ENCODE results near the gene GLS. TPM values are rescaled to one million over a fixed set of nuclear protein-coding genes. Genes with fewer than 3 reads are reported as not detected.

GLS gene
- total RNA-seq, 4 donors from 2014 or later: 175 to 274 (median 197) TPM

DNA sequence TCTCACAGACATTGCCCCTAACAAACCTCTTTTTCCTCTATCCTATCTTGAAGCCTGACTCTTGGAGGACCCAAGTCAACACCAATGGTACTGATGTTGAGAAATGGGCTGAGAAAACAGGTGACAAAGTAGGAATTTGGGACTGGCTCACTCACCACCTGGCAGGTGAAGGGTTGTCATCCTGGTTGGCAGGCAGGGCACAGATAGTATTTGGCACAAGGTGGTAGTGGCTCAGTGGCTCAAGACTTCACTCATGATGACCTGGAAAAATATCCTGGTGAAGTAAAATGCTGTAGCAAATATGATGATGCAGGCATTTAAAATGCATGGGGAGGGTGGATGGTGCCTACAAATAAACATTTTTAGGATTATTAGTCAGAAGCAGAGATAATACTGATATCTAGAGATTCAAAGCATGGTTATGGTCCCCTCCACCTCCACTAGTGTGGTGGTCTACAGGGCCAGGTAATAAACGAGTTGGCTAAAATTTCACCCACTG lies 38.0 kb upstream of the GLS start:
- no peak for DNase-seq
- 81 to 100% methylated on average over 1 of the region's 1 CpG for WGBS, 2 donors
- no peak overlapping the region for H3K27ac ChIP-seq
- intact Hi-C loops (cut with DNase I): loop anchor here (10.0 kb wide), 1 partner anchor 142 kb away; no protein-coding TSS in a partner anchor
- no peaks in the 10 kb centered on the region for H3K36me3 ChIP-seq
- no peaks in the 10 kb centered on the region for H3K9me3 ChIP-seq
- TF ChIP-seq, protein P1, sequence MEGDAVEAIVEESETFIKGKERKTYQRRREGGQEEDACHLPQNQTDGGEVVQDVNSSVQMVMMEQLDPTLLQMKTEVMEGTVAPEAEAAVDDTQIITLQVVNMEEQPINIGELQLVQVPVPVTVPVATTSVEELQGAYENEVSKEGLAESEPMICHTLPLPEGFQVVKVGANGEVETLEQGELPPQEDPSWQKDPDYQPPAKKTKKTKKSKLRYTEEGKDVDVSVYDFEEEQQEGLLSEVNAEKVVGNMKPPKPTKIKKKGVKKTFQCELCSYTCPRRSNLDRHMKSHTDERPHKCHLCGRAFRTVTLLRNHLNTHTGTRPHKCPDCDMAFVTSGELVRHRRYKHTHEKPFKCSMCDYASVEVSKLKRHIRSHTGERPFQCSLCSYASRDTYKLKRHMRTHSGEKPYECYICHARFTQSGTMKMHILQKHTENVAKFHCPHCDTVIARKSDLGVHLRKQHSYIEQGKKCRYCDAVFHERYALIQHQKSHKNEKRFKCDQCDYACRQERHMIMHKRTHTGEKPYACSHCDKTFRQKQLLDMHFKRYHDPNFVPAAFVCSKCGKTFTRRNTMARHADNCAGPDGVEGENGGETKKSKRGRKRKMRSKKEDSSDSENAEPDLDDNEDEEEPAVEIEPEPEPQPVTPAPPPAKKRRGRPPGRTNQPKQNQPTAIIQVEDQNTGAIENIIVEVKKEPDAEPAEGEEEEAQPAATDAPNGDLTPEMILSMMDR (IDR thresholded peaks at IDR 0.05): no peak
- no peak for TF ChIP-seq POLR2A (IDR thresholded peaks at IDR 0.05)
- peaks cover 17 to 27% of the 10 kb centered on the region in 2 donors for H3K4me1 ChIP-seq
- H3K4me3 ChIP-seq (replicated peaks in 1 of 3): no peak overlapping the region
- no peaks in the 10 kb centered on the region for H3K27me3 ChIP-seq

DNA sequence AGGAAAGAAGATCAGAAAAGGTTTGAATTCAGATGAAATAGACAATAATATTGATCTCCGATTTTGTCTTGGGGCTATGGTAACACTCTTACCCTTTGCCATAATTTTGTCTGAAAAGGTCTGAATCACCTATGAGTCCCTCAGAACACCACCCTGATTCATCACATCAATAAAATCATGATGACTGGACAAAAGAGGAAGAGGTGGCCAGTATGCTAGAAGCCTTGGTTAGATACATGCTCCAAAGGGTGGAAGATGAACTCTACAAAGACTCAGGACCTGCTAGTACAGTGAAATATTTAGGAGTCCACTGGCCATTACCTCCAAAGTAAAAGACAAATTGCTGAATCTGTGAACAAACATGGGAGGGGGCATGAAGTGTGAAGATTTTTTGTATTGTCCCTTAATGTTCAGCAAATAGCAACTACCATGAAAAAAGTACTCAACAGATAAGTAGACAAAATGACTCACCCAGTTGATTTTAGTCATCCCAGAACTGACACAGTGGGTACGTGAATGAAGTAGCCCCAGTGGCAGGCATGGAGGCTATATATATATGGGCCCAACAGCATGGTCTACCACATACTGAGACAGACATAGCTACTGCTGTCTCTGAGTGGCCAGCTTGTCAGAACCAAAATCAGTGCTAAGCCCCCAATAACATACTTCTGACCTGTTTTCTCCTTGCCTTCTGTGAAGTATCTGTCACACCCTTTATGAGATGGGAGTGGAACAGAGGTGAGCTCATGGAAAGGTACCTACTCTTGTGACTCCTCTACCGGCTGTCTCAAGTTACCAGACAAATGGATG lies 36.5 kb upstream of the GLS start:
- DNase-seq: no peak
- intact Hi-C loops (cut with DNase I): loop anchor here (10.0 kb wide), 1 partner anchor 141 kb away; no protein-coding TSS in a partner anchor
- Histone ChIP-seq H3K27ac (no peak overlapping the region), H3K4me1 (peaks cover 17 to 32% of the 10 kb centered on the region in 2 donors), H3K9me3 (no peaks in the 10 kb centered on the region), H3K4me3 (replicated peaks in 1 of 3) (no peak overlapping the region), H3K36me3 (no peaks in the 10 kb centered on the region), H3K27me3 (no peaks in the 10 kb centered on the region)
- WGBS, 2 donors: 90 to 93% methylated on average over 3 of the region's 3 CpGs
- TF ChIP-seq POLR2A (IDR thresholded peaks at IDR 0.05): no peak
- TF ChIP-seq, protein P1 (IDR thresholded peaks at IDR 0.05): no peak

DNA sequence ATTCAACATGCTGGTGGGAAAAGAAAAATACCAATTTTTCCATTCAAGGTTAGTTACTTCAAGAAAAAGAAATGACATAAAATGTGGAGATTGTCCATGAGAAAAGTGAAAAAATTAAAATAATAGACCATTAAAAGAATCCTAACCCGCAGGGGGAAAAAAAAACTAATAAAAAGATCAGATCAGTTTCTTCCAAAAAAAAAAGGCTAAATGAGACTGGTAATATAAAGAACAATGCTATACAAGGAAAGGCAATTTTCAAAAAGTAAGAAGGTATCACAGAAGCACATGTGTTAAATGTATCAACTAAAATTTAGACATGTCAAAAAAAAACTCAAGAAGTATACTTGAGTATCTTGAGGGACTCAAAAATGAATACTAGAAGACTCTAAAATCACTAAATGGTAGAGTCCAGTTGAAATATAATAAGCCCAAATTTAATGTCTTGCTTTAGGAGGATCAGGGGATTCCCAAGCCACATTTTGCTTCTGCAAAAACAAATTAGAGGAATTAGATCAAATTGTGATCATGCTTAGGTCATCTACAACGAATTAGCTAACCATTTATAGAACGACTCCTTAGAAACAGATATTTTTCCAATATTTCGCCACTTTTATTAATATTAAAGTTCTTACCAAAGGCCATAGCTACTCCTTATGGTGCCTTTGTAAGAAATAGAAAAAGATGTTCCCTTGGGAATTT lies 35.8 kb upstream of the GLS start:
- WGBS, 2 donors: 90 to 96% methylated on average over 4 of the region's 4 CpGs
- no peak for DNase-seq
- intact Hi-C loops (cut with DNase I): loop anchor here (10.0 kb wide), 1 partner anchor 140 kb away; no protein-coding TSS in a partner anchor

DNA sequence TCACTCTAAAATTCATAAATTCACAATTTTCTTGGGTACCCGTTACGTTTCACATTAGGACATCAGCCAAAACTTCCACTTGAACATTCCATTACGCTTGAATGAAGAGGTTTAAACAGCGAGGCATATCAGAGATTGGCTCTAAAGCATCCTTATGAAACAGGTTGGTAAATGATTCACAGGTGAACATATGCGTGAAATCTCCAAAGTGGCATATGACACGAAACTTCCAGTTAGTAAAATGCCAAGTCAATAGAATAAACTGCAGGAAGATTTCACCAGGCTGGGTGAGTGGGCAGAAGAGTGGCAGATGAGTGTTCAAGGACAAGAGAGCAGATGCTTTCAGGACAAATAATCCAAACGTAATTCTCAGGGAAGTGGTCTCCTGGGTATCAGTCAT lies 33.9 kb upstream of the GLS start:
- Histone ChIP-seq H3K9me3 (no peaks in the 10 kb centered on the region), H3K27ac (peak overlapping the region; percentile 10 to 31 (median 30)), H3K4me1 (peaks cover 7 to 19% of the 10 kb centered on the region in 2 donors), H3K27me3 (no peaks in the 10 kb centered on the region), H3K4me3 (replicated peaks in 1 of 3) (no peak overlapping the region), H3K36me3 (no peaks in the 10 kb centered on the region)
- WGBS, 2 donors: 36 to 57% methylated on average over 7 of the region's 7 CpGs
- DNase-seq: no peak
- TF ChIP-seq POLR2A (IDR thresholded peaks at IDR 0.05): no peak
- TF ChIP-seq, protein P1 (IDR thresholded peaks at IDR 0.05): no peak
- intact Hi-C loops (cut with DNase I): loop anchor here (10.0 kb wide), 1 partner anchor 138 kb away; no protein-coding TSS in a partner anchor

More for the DNA sequence above, 35.8 kb upstream of the GLS start:
- no peak overlapping the region for H3K27ac ChIP-seq
- peaks cover 17 to 32% of the 10 kb centered on the region in 2 donors for H3K4me1 ChIP-seq
- no peaks in the 10 kb centered on the region for H3K9me3 ChIP-seq
- TF ChIP-seq POLR2A (IDR thresholded peaks at IDR 0.05): no peak
- TF ChIP-seq, protein P1 (IDR thresholded peaks at IDR 0.05): no peak
- H3K4me3 ChIP-seq (replicated peaks in 1 of 3): no peak overlapping the region
- H3K27me3 ChIP-seq: no peaks in the 10 kb centered on the region
- no peaks in the 10 kb centered on the region for H3K36me3 ChIP-seq

Data from thyroid gland (tissue), 4 donors.